Psoas muscle (tissue), 8 donors: ENCODE results near the gene TRAPPC11. TPM values are rescaled to one million over a fixed set of nuclear protein-coding genes. Genes with fewer than 3 reads are reported as not detected.

Source experiments
- ATAC-seq, 4 donors: fragments of 200-7000 bp; cut with Tn5 transposase; one replicate each; pipeline ENCODE4 v1.9.1; 2020; ENCODE audit warnings: moderate library complexity in 3 of 4, mild to moderate bottlenecking in 2 of 4
- DNase-seq, 2 donors: peaks; one replicate each; pipeline ENCODE4 v3.0.0-alpha.2; 2020
- H3K27ac ChIP-seq: fragments of 200-600 bp; one replicate; pipeline ENCODE4 v1.8.0; 2022
- H3K27me3 ChIP-seq, 3 donors: fragments of 200-600 bp in 1 of 3; one replicate each; pipeline versions ENCODE4 v1.6.1 to v1.8.0; 2013 to 2022; ENCODE audit warnings: low read length in 2 of 3, mild to moderate bottlenecking in 2 of 3, moderate library complexity in 1 of 3; ENCODE audit not compliant: insufficient read depth in 3 of 3
- H3K36me3 ChIP-seq, 2 donors: fragments of 200-600 bp in 1 of 2; one replicate each; pipeline versions ENCODE4 v1.6.1 to v1.8.0; 2013 to 2022; ENCODE audit warnings: low read depth in 1 of 2, mild to moderate bottlenecking in 1 of 2, moderate library complexity in 1 of 2; ENCODE audit not compliant: insufficient read depth in 1 of 2
- H3K4me1 ChIP-seq: fragments of 200-600 bp; one replicate; pipeline ENCODE4 v1.8.0; 2022
- H3K4me3 ChIP-seq: fragments of 200-600 bp; one replicate; pipeline ENCODE4 v1.8.0; 2022; ENCODE audit warnings: mild to moderate bottlenecking
- H3K9me3 ChIP-seq: fragments of 200-600 bp; one replicate; pipeline ENCODE4 v1.8.0; 2022
- CTCF ChIP-seq: fragments of 200-600 bp; IDR thresholded peaks from one replicate; pipeline ENCODE4 v1.8.0; 2022; ENCODE audit warnings: antibody characterized with exemption
- WGBS, 3 donors: extraction: QIAGEN DNeasy Blood & Tissue Kit; methylation state at CpG; one replicate each; pipeline versions ENCODE4 v1.1.6 to v1.1.7; 2013; 5-methylcytosine and 5-hydroxymethylcytosine counted together
- intact Hi-C, 2 donors: fragments of 100-400 bp; cut with DNase I; formaldehyde crosslinking; loops; one replicate each; pipeline versions ENCODE4 v1.11.0 to v1.14.2; 2022
- polyA plus RNA-seq, 3 donors: library from polyadenylated mRNA; stranded (reverse); fragments of 200-250 nt; gene quantifications; one replicate each; pipeline ENCODE4 v1.2.3, GENCODE V29; 2013
- total RNA-seq, 4 donors: library from RNA; stranded (reverse); fragmentation: NEBNext Ultra II Directional in 2 of 4; extraction: Animal tissue kit (Norgen Biotek cat#: 25700) in 2 of 4; gene quantifications; one replicate each; pipeline versions ENCODE4 v1.2.1 to v1.2.4, GENCODE V29; 2021 to 2023
- donor health status: healthy with polysubstance abuse.
- donor health status: DM: no; HTN: no; CAD: no; lungs with moderate emphysema.
- donor health status: Bipolar disorder and iron deficiency.
- donor health status: healthy.
- donor health status: DM: yes; HTN: yes; CAD: no.
- donor health status: DM: no; HTN: no; CAD: no.
- donor health status: DM: no; HTN: no; CAD: no.
- donor health status: DM: yes; HTN: yes; CAD: no.

TRAPPC11 gene
- total and polyA plus RNA-seq, 7 donors: 10.5 to 24.3 (median 20.6) TPM

GRCh38 chr4:183758061-183758757, 99.1 kb downstream of the TRAPPC11 start:
- H3K4me1 ChIP-seq: no peaks in the 10 kb centered on the region
- H3K27ac ChIP-seq: no peak overlapping the region
- H3K4me3 ChIP-seq: peak overlapping the region; percentile 22
- no peaks in the 10 kb centered on the region for H3K9me3 ChIP-seq
- peaks cover 0 to 6% (median 0%) of the 10 kb centered on the region in 3 donors for H3K27me3 ChIP-seq
- TF ChIP-seq CTCF: no peak
- ATAC-seq (no peak), DNase-seq (peak; percentile 44 to 72)
- WGBS, 3 donors: 49 to 57% (median 56%) methylated on average over 29 of the region's 29 CpGs
- no peaks in the 10 kb centered on the region for H3K36me3 ChIP-seq
- intact Hi-C loops: no loop called here

GRCh38 chr4:183758758-183759447, 99.8 kb downstream of the TRAPPC11 start:
- DNase-seq (no peak), ATAC-seq (no peak)
- Histone ChIP-seq H3K27me3 (peaks cover 0 to 6% (median 0%) of the 10 kb centered on the region in 3 donors), H3K36me3 (no peaks in the 10 kb centered on the region), H3K4me1 (no peaks in the 10 kb centered on the region), H3K4me3 (peak overlapping the region; percentile 22), H3K9me3 (no peaks in the 10 kb centered on the region), H3K27ac (no peak overlapping the region)
- intact Hi-C loops: no loop called here
- 76 to 81% (median 78%) methylated on average over 21 of the region's 21 CpGs for whole genome bisulfite sequencing, 3 donors
- TF ChIP-seq CTCF: no peak

- TF ChIP-seq CTCF: no peak
Observed at GRCh38 chr4:183760326-183760725, 101.2 kb downstream of the TRAPPC11 start.

More at GRCh38 chr4:183760326-183760725, 101.2 kb downstream of the TRAPPC11 start:
- DNase-seq (no peak), ATAC-seq (no peak)
- no peak overlapping the region for H3K27ac ChIP-seq
- peaks cover 0 to 6% (median 0%) of the 10 kb centered on the region in 3 donors for H3K27me3 ChIP-seq
- H3K36me3 ChIP-seq: no peaks in the 10 kb centered on the region
- no peak overlapping the region for H3K4me3 ChIP-seq
- H3K4me1 ChIP-seq: no peaks in the 10 kb centered on the region
- H3K9me3 ChIP-seq: no peaks in the 10 kb centered on the region
- intact Hi-C loops: no loop called here
- 65 to 87% (median 73%) methylated on average over 1 of the region's 1 CpG for WGBS, 3 donors

Other genes with a start within 250 kb of the TRAPPC11 start
- 10 to 100 TPM in 1 of 4 donors, 1 to 10 TPM in 3; 6.9 to 13.1 (median 8.3) TPM for gene CDKN2AIP, start 214.7 kb upstream of the TRAPPC11 start, total RNA-seq
- 10 to 100 TPM in 2 of 3 donors, 1 to 10 TPM in 1; 6.5 to 21.0 (median 12.3) TPM for gene CDKN2AIP, start 214.7 kb upstream of the TRAPPC11 start, polyA plus RNA-seq
- 10 to 100 TPM in 1 of 4 donors, 1 to 10 TPM in 3; 6.3 to 21.7 (median 8.3) TPM for gene ING2, start 154.2 kb upstream of the TRAPPC11 start, total RNA-seq
- gene ING2, start 154.2 kb upstream of the TRAPPC11 start, polyA plus RNA-seq: 10 to 100 TPM; 13.6 to 35.1 (median 28.0) TPM
- gene RWDD4, start 108 bp upstream of the TRAPPC11 start, total RNA-seq: 10 to 100 TPM; 19.1 to 33.5 (median 29.8) TPM
- 10 to 100 TPM; 22.7 to 51.1 (median 37.2) TPM for gene RWDD4, start 108 bp upstream of the TRAPPC11 start, polyA plus RNA-seq
- 1 to 10 TPM; 1.7 to 9.3 (median 3.9) TPM for gene STOX2, start 246.0 kb downstream of the TRAPPC11 start, total RNA-seq
- gene STOX2, start 246.0 kb downstream of the TRAPPC11 start, polyA plus RNA-seq: 1 to 10 TPM in 1 of 3 donors, under 1 TPM in 2; 0.41 to 3.4 (median 0.76) TPM